Activated CD4-positive, alpha-beta T cell treated with anti-CD3 and anti-CD28 coated beads, Interleukin-2, Interleukin-4, amounts not matched to agents 100 ng/mL and 50 ng/mL, durations not matched to agents 16 hours and 8 hours (primary cell): ENCODE results near the gene APELA.
"Not testable (repeated sequence)": the region's sequence is repeated elsewhere in the genome, so short reads cannot be mapped to it uniquely, and the experiment has no call there.

Experiments used
- DNase-seq: peaks from one replicate; pipeline ENCODE4 v3.0.0-alpha.2; 2020; ENCODE audit warnings: low spot score

The APELA gene, protein sequence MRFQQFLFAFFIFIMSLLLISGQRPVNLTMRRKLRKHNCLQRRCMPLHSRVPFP

DNA sequence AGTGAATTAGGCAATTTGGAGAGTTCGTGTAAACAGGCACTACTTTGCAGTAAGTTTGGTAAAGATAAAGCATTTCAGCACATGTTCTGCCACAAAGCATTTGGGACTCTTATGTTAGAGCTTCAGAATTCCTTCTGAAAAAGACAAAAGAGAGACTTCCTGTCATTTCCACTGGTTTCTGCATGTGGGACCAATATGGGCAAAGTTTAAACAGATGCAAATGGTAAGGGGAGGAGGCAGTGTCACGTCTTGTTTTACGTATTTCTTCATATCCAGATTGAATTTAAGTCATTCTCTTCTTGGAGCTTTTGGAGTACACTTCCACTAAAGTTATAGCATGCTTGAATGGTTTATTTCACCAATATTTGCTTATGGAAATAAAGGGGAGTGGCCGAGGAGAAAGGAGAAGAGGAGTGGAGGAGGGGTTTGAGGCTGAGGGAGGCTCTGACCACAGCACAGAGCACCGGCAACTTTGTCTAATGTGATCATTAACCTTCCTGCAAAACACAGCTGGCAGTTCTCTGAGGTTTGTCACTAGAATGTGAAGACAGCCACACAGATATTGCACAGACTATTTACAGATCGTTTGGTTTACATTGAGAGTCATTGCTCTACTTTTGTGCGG is at the start of gene APELA:
APELA (plus strand) TSS at position 479 of the 625 bp plus-strand sequence. CDS start 154 bp downstream, outside the sequence.
- no peak for DNase-seq

DNA sequence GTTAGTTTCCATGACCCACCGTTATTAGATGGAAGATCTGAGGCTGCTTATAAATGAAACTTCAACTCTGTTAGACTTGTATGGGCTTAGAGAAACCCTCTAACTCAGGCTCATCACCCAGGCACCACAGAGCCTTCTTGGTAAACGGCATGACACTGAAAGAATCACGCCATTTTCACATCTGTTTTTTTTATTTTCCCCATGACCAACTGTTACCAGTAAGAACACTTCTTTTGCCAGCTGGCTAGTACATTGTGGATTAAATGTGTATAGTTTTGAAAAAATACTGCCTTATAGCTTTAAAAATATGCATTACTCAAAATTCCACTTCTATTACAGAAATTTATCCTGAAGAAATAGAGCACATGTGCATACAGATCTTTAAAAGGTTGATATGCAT is 48.0 kb upstream of the APELA start:
- DNase-seq = no peak

DNA sequence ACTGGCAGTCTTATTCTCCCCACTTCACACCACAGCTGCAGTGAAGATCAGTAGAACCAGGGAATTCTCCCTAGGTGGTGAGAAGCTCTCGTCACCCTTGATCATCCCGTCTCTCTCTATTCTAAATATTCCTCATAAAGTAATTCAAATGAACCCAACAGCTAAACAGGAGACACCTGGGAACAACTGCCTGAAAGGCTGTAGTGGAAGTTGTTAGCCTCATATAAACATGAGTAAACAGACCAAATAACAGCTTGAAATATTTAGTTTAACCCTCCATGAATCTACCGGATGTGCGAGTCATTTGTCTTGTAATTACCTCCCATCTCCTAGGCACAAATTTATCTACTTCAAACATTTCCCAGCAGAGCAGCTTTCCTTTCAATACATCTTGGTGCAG is 30.4 kb upstream of the APELA start:
- DNase-seq = no peak

DNA sequence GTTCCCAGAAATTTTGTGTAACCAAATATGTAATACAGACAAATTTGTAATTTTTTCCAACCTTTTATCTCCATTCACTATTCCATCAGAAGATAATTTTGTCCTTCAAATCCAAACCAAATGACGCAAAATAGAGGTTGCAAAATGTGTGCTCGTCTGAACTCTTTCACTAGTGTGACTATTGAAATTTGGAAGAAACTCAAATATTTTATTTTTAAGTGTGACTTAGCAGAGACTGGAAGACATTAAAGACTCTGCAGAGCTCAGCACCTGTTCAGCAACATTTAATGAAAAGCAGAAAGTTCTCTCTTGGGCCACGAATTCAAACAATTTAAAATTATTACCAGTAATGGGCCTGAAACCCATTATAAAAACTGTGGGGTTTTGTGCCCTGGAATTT is 30.0 kb upstream of the APELA start:
- DNase-seq = no peak

DNA sequence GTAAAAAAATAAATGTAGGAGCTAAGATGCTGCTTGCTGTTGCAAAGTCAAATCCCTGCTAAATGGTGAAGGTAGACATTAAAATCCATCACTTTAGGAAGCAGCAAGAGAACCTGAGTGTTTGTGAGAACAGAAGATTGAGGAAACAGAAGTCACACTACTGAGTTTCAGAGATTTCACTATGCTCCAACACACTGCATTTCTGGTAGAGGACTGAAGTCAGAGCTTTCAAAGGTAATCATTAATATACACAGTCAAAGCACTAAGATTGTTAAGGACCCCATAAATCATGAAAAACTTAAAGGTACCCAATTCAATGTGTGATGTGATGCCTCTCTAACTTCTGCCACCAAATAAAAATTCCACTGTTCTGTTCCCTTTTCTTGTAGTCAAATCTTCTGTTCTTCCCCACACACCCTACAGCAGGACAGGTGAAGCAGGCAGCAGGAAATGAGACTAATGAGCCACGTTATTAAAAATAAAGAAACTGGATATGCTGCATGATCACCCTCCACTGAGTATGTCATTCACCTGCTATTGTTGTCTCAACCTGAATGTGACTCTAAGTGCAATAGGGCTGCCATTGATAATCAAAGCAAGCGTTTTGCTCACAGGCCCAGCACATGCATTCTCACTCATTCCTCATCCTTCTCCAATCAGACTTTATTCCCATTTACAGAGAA is 28.9 kb upstream of the APELA start:
- no peak for DNase-seq

DNA sequence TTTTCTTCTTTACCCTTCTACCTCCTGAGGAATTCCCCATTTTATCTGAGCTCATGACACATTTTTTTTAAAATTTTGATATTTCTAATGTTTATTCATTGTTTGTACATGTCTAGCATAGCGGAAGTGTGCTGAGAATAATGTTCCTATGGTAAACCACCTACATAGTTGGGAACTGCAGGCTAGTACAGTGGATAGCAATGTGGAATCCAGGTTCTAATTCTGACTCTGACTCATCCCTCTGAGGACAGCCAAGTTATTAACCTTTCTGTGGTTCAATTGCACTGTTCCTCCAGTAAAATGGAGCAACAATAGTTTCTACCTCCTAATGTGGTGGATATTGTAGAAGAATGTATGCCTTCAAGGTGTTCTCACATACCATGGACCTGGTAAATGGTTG is 20.6 kb upstream of the APELA start:
- no peak for DNase-seq

DNA sequence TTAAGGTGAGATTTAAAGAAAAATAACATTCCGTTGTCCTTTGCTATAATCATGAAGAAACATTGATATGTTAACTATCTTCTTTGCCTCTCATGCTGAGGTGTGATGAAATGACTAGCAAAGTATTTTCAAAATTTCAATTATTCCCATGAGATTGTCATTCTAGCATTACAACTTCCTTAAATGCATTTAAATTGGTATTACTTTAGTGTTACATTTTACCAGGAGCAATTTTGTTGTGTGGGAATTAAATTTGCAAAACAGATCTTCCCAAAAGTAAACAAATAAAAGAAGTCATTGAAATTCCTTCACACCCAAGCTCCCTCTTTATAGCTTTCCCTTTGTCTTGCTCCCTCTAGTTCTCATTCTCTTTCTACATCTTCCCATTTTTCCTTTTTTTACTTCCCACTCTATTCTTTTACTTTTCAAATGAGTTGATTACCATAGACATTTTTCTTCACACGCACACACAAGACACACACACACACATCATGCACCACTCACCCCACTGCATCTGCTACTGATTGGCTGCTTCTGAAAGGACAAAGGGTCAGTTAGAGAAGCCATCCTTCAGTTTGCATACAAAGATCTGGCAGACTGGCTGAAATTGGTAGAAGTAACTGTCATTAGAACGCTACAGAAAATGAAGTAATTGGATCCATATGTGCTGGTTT is 10.0 kb upstream of the APELA start:
- no peak for DNase-seq

DNA sequence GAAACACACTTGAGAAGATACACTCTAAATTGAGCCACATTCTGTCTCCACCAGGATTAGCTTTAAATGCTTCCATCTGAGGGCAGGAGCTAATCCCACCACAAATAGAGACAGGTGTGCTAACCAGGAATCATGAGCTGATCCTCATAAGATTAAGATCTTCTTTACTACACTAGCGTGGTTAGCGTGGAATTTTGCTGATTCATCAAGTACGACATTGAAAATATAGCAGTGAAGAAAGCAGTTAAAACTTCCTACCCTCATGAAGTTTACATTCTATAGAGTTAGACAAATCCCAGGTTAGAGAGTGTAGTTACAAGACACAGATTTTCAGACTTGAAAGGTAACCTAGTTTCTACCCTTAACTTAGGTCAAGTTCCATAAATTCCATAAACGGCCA is 5.3 kb upstream of the APELA start:
- no peak for DNase-seq

DNA sequence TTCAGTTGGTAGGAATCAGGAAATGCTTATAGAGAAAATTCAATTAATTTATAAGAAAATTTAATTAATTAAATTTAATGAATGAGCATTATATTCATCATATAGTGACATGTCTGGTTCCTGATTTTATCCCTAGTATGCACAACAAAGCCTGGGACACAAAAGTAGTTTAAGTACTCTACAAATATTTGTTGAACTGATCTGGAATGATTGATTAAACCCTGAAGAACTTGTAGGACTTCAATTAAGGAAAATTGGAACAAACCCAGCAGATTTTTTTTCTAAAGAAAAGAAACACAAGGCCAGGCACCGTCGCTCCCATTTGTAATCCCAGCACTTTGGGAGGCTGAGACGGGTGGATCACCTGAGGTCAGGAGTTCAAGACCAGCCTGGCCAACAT is 4.5 kb upstream of the APELA start:
- no peak for DNase-seq

DNA sequence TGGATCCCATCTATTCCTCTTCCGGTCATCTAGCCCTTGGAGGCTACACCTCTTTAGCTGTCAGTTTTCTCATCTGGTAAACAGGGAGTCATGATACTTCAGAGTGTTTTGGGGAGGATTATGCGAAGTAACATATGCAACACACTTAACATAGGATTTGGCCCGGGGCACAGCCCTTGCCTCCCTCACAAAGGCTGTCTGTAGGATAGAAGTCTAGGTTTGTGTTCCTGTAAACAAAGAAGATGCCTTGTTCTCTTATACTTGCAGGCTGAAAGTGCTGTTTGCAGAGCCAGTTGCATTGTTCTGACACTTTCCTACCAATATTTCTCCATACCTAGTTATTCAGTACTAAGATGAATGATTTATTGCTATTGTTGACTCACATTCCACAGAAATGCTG is 2.2 kb upstream of the APELA start:
- DNase-seq = no peak

DNA sequence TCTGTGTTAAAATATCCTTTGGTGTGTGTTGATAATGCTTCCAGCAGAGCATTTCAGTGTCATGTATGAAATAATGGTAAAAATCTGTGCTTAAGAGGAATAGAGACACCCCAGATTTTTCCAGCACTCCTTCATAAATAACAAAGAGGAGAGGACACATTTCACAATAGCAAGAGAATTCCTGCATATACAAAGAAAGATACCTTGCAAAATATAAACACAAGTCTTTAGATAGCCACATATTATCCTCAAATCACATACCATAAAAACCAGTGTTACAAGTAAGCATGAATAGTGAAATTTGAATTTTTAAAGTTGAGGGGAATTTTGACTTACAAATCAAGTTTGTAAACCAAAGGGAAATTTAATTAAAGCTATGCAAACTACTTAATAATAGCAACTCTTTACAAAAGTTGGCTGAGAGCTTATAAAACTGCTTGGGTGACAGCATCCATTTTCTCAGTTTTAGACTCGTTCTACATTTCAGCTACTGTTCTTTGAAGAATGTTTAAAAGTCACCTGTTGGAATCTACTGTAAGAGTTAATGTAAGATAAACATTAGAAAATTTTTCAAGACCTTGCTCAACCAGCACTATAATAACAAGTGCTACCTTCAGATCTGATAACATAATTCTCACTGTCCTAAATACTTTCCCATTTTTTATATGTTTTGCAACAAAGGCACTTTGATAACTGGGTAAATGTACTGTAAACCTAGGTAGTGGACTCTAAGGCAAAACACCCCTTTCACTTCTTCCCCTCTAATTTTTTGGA is 3.7 kb downstream of the APELA start:
- DNase-seq = no peak

DNA sequence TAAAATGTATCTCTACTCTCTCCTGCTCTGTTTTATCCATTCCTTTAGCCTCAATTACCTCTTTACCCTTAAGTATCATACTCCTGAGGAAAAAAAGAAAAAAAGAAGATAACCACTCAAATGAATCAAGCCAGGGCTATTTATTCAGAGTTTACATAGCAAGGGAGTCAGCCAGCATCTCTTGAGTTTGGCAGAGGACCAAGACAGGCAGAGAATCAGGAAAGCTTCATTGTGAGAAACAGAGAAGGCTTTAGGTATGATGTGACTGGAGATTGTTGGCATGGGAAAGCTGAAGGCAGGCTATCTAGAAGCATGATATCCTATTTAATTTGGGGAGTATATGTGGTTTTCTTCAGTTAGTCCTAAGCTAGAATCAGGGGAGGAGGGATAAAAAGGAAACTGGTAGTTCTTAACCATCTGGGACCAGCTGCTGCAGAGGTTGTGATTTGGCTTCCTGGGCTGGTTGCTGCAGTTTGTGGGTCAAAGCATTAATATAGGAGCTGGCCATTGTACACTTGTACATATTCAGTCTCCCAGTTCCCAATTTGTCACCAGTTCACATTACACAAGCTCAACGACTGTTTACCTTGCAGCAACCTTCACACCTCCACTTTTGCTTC is 11.2 kb downstream of the APELA start:
- no peak for DNase-seq

DNA sequence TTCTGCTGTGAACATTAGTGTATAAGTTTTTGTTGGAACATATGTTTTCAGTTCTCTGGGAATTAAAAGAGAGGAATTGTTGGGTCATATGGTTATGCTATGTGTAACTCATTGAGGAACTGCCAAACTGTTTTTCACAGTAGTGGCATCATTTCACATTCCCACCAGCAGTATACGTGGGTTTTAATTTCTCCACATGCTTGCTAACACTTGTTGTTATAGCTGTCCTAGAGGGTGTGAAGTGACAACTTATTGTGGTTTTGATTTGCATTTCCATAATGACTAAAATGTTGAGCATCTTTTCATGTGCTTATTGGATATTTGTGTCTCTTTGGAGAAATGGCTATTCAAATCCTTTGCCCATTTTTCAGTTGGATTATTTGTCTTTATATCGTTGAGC is 13.7 kb downstream of the APELA start:
- no peak for DNase-seq

DNA sequence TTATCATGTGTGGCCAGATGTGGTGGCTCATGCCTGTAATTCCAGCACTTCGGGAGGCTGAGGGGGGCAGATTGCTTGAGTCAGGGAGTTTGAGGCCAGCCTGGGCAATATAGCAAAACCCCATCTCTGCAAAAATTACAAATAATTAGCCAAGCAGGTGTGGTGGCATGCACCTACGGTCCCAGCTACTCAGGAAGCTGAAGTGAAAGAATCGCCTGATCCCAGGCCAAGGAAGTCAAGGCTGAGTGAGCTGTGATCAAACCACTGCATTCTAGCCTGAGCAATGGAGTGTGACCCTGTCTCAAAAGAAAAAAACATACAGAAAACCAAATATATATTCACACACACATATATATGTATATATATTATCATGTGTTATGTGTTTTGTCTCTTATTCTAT is 15.0 kb downstream of the APELA start:
- DNase-seq = no peak

DNA sequence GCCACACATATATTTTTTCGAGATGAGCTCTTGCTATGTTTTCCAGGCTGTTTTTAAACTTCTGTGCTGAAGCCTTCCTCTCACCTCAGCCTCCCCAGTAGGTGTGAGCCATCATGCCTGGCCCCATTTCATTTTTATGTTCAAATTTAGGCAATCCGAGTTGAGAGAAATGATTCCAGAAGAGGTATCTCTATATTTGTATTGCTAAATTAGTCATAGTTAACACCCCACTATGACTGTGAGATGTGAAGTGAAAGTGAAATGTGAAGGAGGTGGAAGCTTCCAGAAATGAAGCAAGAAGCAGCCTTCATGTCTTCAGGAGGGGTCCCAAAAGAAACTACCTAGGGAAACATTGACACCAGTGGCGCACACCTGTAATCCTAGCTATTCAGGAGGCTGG is 17.7 kb downstream of the APELA start:
- DNase-seq = no peak

DNA sequence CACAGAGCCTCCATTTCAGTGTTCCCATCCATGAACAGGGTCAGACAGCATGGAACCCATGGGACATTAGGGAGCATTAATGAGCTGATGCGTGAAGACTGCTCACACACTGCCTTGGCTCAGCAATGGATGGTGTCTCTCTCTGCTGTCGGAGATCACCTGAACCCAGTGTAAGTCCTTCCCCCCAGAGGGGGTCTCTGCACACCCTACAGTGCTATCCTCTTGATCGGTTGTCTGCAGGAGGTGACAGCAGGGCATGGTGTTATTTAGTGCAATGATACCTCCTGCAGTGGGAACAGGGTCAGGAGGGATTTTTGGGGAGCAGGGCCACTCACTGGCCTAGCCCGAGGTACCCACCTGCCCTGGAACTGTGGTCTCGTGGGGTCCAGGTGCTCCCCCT is 25.6 kb downstream of the APELA start:
- no peak for DNase-seq

DNA sequence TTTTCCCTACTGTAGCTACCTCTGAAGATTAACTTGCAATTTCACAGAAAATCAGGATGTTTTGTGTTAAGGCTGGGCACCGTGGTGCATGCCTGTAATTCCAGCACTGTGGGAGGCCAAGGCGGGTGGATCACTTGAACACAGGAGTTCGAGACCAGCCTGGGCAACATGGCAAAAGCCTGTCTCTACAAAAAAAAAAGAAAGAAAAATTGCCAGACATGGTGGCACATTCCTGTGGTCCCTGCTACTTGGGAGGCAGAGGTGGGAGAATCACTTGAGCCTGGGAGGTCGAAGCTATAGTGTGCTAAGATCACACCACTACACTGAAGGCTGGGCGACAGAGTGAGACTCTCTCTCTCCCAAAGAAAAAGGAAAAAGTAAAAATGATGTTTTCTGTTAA is 27.4 kb downstream of the APELA start:
- DNase-seq = no peak

DNA sequence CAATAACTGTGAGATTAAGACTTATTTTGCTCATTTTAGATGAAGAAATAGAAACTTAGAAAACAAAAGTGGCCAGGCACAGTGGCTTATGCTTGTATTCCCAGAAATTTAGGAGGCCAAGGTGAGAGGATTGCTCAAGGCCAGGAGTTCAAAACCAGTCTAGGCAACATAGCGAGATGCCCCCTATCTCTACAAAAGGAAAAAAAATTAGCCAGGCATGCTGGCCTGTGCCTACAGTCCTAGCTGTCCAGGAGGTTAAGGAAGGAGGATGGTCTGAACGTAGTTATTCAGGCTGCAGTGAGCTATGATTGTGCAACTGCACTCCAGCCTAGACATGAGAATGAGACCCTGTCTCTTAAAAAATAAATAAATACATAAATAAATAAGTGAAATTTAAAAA is 28.0 kb downstream of the APELA start:
- no peak for DNase-seq

DNA sequence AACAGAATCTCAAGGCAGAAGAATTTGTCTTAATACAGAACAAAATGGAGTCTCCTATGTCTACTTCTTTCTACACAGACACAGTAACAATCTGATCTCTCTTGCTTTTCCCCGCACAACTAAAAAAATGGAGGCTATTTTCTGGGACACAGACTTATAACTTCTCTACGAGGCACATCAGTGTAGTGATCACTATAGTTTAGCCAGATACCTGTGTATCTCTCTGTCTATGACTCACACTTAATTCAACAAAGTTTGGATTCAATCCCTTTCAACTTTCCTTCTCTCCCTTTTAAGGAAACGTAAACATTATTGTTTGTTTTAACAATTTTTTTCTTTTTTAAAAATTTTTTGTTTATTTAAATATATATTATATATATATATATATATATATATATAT is 29.4 kb downstream of the APELA start:
- DNase-seq = no peak

DNA sequence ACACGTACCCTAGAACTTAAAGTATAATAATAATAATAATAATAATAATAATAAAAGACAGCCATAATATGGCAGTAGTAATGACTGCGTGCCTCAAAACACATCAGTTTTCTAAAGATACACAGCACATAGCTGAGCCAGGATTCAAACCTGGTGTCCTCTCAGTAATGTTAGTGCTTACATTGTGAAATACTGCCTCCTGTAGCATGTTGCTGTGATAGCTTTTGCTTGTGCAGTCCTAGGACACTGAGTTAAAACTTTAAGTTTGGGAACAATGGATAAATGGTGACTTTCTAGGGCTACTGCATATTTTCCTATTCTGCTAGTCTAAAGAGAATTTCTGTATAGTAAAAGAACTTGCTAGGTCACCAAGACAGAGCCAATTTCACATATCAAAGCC is 36.5 kb downstream of the APELA start:
- not testable (repeated sequence) for DNase-seq

DNA sequence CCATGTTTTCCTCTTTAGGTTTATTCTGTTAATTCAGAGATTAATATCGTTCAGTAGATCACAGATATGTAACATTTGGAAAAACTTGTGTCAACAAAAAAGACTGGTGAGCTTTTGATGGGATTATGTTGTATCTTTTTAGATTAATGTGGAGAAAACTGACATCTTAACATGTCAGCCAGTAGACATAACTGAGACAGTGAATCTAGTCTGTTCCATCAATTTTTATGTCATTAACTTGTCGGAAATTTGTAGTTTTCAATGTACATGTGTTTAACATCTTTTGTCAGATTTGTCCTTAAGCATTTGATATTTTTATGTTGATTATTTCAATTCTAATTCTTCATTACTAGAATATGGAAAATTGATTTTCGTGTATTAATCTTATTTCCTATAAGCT is 42.0 kb downstream of the APELA start:
- no peak for DNase-seq

DNA sequence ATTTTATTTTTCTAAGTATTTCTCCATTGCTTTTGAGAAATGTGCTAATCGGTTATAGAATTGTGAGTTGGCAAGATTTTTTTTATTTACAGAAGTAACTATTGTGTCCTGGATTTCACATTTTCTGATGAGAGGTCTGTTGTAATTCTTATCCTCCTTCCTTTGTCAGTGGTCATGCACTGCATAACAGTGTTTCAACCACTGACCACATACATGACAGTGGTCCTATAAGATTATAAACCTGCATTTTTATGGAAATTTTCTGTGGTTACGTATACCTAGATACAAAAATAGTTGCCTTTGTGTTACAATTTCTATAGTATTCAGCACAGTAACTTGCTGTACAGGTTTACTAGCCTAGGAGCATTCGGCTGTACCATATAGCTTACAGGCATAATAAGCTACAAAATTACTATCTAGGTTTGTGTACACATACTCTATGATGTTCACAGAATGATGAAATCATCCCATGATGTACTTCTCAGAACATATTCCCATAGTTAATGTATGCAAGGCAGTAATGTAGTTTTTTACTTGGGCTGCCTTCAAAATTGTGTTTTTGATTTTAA is 47.8 kb downstream of the APELA start:
- no peak for DNase-seq
